K562 (cell line): ENCODE measurements around the gene NTSR2. TPM values are rescaled to one million over a fixed set of nuclear protein-coding genes. Genes with fewer than 3 reads are reported as not detected.

Experiments used
- ATAC-seq: fragments of 200-7000 bp; cut with Tn5 transposase; 3 replicates; pipeline ENCODE4 v1.9.1; 2020; ENCODE audit warnings: moderate library complexity
- BruUV-seq: library from RNA; stranded (reverse); fragments of 400-500 nt; replicated peaks from 2 replicates; lab custom pipeline; 2021; lab: Mats Ljungman, UMichigan
- CTCF ChIA-PET: fragments of 300-600 bp; formaldehyde crosslinking; extraction: SDS; loops from one replicate; lab custom pipeline; 2021; ENCODE audit warnings: low intra/inter-chr PET ratio; lab: Yijun Ruan, JAX
- POLR2A ChIA-PET: fragments of 300-600, 350-650 bp; sonication (Branson Sonifier 250); formaldehyde crosslinking; extraction: SDS; loops from one replicate; lab custom pipeline; 2021; ENCODE audit warnings: antibody characterized with exemption, inconsistent platforms; lab: Yijun Ruan, JAX
- DNase-seq, 4 experiments: peaks; one replicate each; pipeline versions ENCODE4 v3.0.0 to v3.0.0-alpha.2; 2011 to 2018; ENCODE audit warnings: low spot score in 3 of 4, mixed read lengths in 3 of 4; ENCODE audit errors: extremely low read depth in 1 of 4
- FAIRE-seq: peaks from 2 replicates; lab custom pipeline; 2011; peaks lifted over from hg19 to GRCh38; lab: Jason Lieb, UNC
- H2AFZ ChIP-seq: 2 replicates; pipeline ENCODE4 v1.6.0; 2011; ENCODE audit warnings: low read depth, low read length, control low read depth, inconsistent platforms
- H3K27ac ChIP-seq: fragments of 200-600 bp; 3 replicates; pipeline ENCODE4 v1.8.0; 2011; ENCODE audit warnings: low read depth, mild to moderate bottlenecking, control low read depth, inconsistent platforms, low read length, moderate library complexity, mixed read lengths; ENCODE audit errors: extremely low read depth
- H3K27me3 ChIP-seq, 2 experiments: fragments of 300-600 bp in 1 of 2; 2 replicates in 1 of 2; 3 replicates in 1 of 2; pipeline versions ENCODE4 v1.6.0 to v1.8.0; 2011; ENCODE audit warnings: inconsistent platforms in 2 of 2, low read length in 2 of 2, mild to moderate bottlenecking in 1 of 2, mixed read lengths in 1 of 2, moderate library complexity in 1 of 2; ENCODE audit not compliant: control insufficient read depth in 2 of 2, insufficient read depth in 2 of 2
- H3K36me3 ChIP-seq: fragments of 300-600 bp; 3 replicates; pipeline ENCODE4 v1.8.0; 2011; ENCODE audit warnings: mild to moderate bottlenecking, low read length, inconsistent platforms; ENCODE audit not compliant: control insufficient read depth, insufficient read depth
- H3K4me1 ChIP-seq, 2 experiments: fragments of 200-600 bp in 1 of 2; replicated peaks in 1 of 2; 2 replicates in 1 of 2; 3 replicates in 1 of 2; pipeline versions ENCODE4 v1.5.1 to v1.8.0; 2011; ENCODE audit warnings: inconsistent platforms in 2 of 2, low read length in 2 of 2, mild to moderate bottlenecking in 1 of 2, mixed read lengths in 1 of 2, moderate library complexity in 1 of 2; ENCODE audit not compliant: control insufficient read depth in 2 of 2, insufficient read depth in 2 of 2
- H3K4me2 ChIP-seq: 2 replicates; pipeline ENCODE4 v1.6.1; 2011; ENCODE audit warnings: low read length, control low read depth, inconsistent platforms, mixed read lengths; ENCODE audit not compliant: insufficient read depth
- H3K4me3 ChIP-seq: fragments of 200-600 bp; sonication (generic), shearing (Covaris generic); 2 replicates; pipeline ENCODE4 v1.5.1; 2016; ENCODE audit warnings: control low read depth, inconsistent platforms
- H3K79me2 ChIP-seq: fragments of 200-600 bp; 3 replicates; pipeline ENCODE4 v1.8.0; 2011; ENCODE audit warnings: low read length, inconsistent platforms; ENCODE audit not compliant: control insufficient read depth, insufficient read depth
- H3K9ac ChIP-seq, 2 experiments: 2 replicates each; pipeline versions ENCODE4 v1.6.0 to v1.6.1; 2011; ENCODE audit warnings: low read depth in 2 of 2, low read length in 2 of 2, control low read depth in 1 of 2, inconsistent platforms in 1 of 2, mild to moderate bottlenecking in 1 of 2, mixed read lengths in 1 of 2; ENCODE audit not compliant: insufficient read depth in 1 of 2
- H3K9me1 ChIP-seq: one replicate; pipeline ENCODE4 v1.6.0; 2011; ENCODE audit warnings: inconsistent platforms, mild to moderate bottlenecking, low read length, moderate library complexity; ENCODE audit not compliant: control insufficient read depth, insufficient read depth
- H3K9me3 ChIP-seq: replicated peaks from 2 replicates; pipeline ENCODE4 v1.5.1; 2011; ENCODE audit warnings: low read depth, low read length, inconsistent platforms; ENCODE audit not compliant: control insufficient read depth, insufficient read depth
- H4K20me1 ChIP-seq: replicated peaks from 2 replicates; pipeline ENCODE4 v1.6.1; 2011; ENCODE audit warnings: low read length, inconsistent platforms, mixed read lengths; ENCODE audit not compliant: control insufficient read depth, insufficient read depth
- CHD2 ChIP-seq: IDR thresholded peaks from 2 replicates; pipeline ENCODE4 v1.6.1; 2011; ENCODE audit warnings: low read depth, low read length
- ETV5 ChIP-seq: sonication (generic); formaldehyde crosslinking; IDR thresholded peaks from 2 replicates; pipeline ENCODE4 v1.4.0; 2020; ENCODE audit warnings: low read depth, mild to moderate bottlenecking, missing genetic modification reagents
- MAX ChIP-seq: sonication (generic); formaldehyde crosslinking; IDR thresholded peaks from 2 replicates; pipeline ENCODE4 v1.9.0; 2022; ENCODE audit warnings: mild to moderate bottlenecking, missing genetic modification reagents
- PCBP1 ChIP-seq: fragments of 200-400 bp; formaldehyde crosslinking; IDR thresholded peaks from 2 replicates; pipeline ENCODE4 v1.6.1; 2018; ENCODE audit warnings: mild to moderate bottlenecking, low read depth, low read length; ENCODE audit not compliant: poor library complexity, severe bottlenecking
- PML ChIP-seq: IDR thresholded peaks from 2 replicates; pipeline ENCODE4 v1.6.1; 2012; ENCODE audit warnings: low read length, inconsistent platforms
- POLR3A ChIP-seq: IDR thresholded peaks from 2 replicates; pipeline ENCODE4 v1.6.1; 2011; ENCODE audit warnings: borderline replicate concordance, mild to moderate bottlenecking, moderate library complexity; ENCODE audit not compliant: insufficient read length, insufficient read depth; ENCODE audit errors: extremely low read depth
- SETDB1 ChIP-seq: IDR thresholded peaks from one replicate; pipeline ENCODE4 v1.6.1; 2012; ENCODE audit warnings: low read length, control low read depth, inconsistent platforms
- TOE1 ChIP-seq, 2 experiments: fragments of 450-650 bp in 1 of 2; sonication (generic) in 1 of 2; formaldehyde crosslinking in 1 of 2; IDR thresholded peaks; 2 replicates each; pipeline versions ENCODE4 v1.7.1 to v1.8.0; 2016 to 2022; ENCODE audit warnings: borderline replicate concordance in 2 of 2, mild to moderate bottlenecking in 2 of 2, antibody characterized with exemption in 1 of 2, inconsistent platforms in 1 of 2, low read depth in 1 of 2, missing genetic modification reagents in 1 of 2, moderate library complexity in 1 of 2
- ZNF444 ChIP-seq: fragments of 250-450 bp; sonication (Bioruptor Pico); IDR thresholded peaks from 2 replicates; pipeline ENCODE4 v1.4.0; 2020; ENCODE audit warnings: mild to moderate bottlenecking, moderate library complexity
- ZNF586 ChIP-seq: fragments of 450-650 bp; formaldehyde crosslinking; conservative IDR thresholded peaks from 2 replicates; pipeline ENCODE4 v1.4.0; 2020; ENCODE audit warnings: mild to moderate bottlenecking, moderate library complexity
- ZNF644 ChIP-seq: fragments of 200-800 bp; sonication (Bioruptor generic); IDR thresholded peaks from 2 replicates; pipeline ENCODE4 v1.6.1; 2016; ENCODE audit warnings: low read depth, missing genetic modification characterization, missing compliant biosample characterization
- ZNF717 ChIP-seq: fragments of 250-450 bp; sonication (Bioruptor Pico); IDR thresholded peaks from 2 replicates; pipeline ENCODE4 v1.5.0; 2021
- WGBS: fragments of 100-300 bp; shearing (Covaris generic); methylation state at CpG from one replicate; pipeline ENCODE4 v1.1.6; 2016; ENCODE audit warnings: low coverage, mixed read lengths; ENCODE audit not compliant: insufficient coverage; ENCODE audit errors: missing lambda C conversion rate; 5-methylcytosine and 5-hydroxymethylcytosine counted together
- in situ Hi-C: fragments of 300-500 bp; cut with MboI; formaldehyde crosslinking; loops from 4 replicates; pipeline ENCODE4 v1.15.0; 2018; ENCODE audit warnings: inconsistent platforms, mixed read lengths
- intact Hi-C: fragments of 100-400 bp; cut with micrococcal nuclease; formaldehyde crosslinking; loops from 2 replicates; pipeline ENCODE4 v1.14.2; 2022
- polyA plus RNA-seq, 8 experiments: library from polyadenylated mRNA; depleted of rRNA in 4 of 8; stranded (reverse) in 5 of 8; unstranded in 3 of 8; fragments of >200 nt; fragmentation: Nextera tagmentation in 2 of 8; fragmentation: Illumina TruSeq in 1 of 8; extraction: Ambion mirVana in 2 of 8; extraction: Trizol in 1 of 8; gene quantifications; 2 replicates each; pipeline versions ENCODE4 v1.2.1 to v1.2.3, GENCODE V29; 2011 to 2014; ENCODE audit warnings: inconsistent platforms in 1 of 8, missing spikeins in 1 of 8
- total RNA-seq, 7 experiments: library from RNA; depleted of rRNA in 6 of 7; stranded (reverse); fragments of >200 nt in 6 of 7; fragmentation: Illumina TruSeq in 2 of 7; extraction: Trizol in 2 of 7; gene quantifications; 2 replicates each; pipeline versions ENCODE4 v1.2.1 to v1.2.3, GENCODE V29; 2011 to 2021; ENCODE audit warnings: low replicate concordance in 1 of 7

The NTSR2 gene
- total and polyA plus RNA-seq, 9 of the 15 experiments (the other 6 are each of a cell fraction or from before 2014, with no cell fraction given): not detected

- H3K4me2 ChIP-seq: no peak overlapping the region
- TF ChIP-seq MAX (CRISPR knock-in tag) (no peak), ZNF444 (no peak)
- CTCF ChIA-PET: no interaction called here
- intact Hi-C loops (no loop called here), in situ Hi-C loops (no loop called here)
- BruUV-seq: no TSS peak
- POLR2A ChIA-PET: interaction anchor here (1.3 kb wide), 1 partner anchor 19 kb away, joined by 3 read pairs; no protein-coding TSS in a partner anchor
- H3K9me1 ChIP-seq: no peaks in the 10 kb centered on the region
- DNase-seq (no peak), FAIRE-seq (no peak), ATAC-seq (no peak)
- H3K4me1 ChIP-seq: peaks cover 7 to 9% of the 10 kb centered on the region in 2 experiments; a peak in 4 of 5 replicates
- H3K36me3 ChIP-seq: no peaks in the 10 kb centered on the region
- no peak overlapping the region for H3K9ac ChIP-seq
- WGBS: 2% methylated on average over 3 of the region's 3 CpGs
- no peak overlapping the region for H2AFZ ChIP-seq
- no peaks in the 10 kb centered on the region for H3K9me3 ChIP-seq
- H3K27me3 ChIP-seq: peaks cover 27 to 45% of the 10 kb centered on the region in 2 experiments
- H3K79me2 ChIP-seq: no peaks in the 10 kb centered on the region
- H3K27ac ChIP-seq: no peak overlapping the region
- no peak overlapping the region for H3K4me3 ChIP-seq
- H4K20me1 ChIP-seq: no peaks in the 10 kb centered on the region
Observed at GRCh38 chr2:11652553-11652952, 17.4 kb downstream of the NTSR2 start.

DNA sequence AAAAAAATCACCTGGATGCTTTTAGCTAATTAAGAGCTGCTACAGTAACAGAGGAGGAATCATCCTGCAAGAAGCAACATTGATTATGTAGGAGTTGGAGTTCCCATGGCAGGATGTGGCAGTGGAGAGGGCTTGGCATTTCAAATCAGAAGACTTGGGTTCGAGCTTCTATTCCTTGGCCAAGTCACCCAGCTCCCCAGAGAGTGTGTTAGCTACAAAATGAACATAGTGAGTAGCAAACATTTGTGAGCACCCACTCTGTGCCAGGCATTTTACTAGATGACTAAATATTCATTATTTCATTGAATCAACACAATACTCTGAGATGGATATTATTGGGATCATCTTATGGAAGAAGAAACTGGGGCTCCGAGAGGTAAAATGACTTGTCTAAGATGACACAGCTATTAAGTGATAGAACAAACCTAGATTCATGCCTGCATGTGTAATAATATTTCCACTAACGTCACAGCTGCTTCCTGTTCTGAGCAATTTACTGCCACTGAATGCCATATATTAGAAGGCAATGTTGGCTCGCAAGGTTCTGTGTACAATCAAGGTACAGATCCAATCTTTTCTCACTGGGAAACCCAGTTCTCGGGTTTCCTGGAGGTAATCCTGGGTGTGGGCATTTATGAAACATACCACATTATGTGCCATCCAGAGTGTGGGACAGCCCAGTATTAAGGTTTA is 18.0 kb downstream of the NTSR2 start:
- FAIRE-seq (no peak), ATAC-seq (no peak), DNase-seq (no peak)
- POLR2A ChIA-PET: interaction anchor here (1.3 kb wide), 1 partner anchor 20 kb away, joined by 3 read pairs; no protein-coding TSS in a partner anchor
- Histone ChIP-seq H2AFZ (no peak overlapping the region), H4K20me1 (no peaks in the 10 kb centered on the region), H3K9me1 (no peaks in the 10 kb centered on the region), H3K4me2 (no peak overlapping the region), H3K4me3 (no peak overlapping the region), H3K4me1 (peaks cover 5 to 7% of the 10 kb centered on the region in 2 experiments; a peak in 3 of 5 replicates), H3K9me3 (no peaks in the 10 kb centered on the region), H3K36me3 (no peaks in the 10 kb centered on the region), H3K27ac (no peak overlapping the region), H3K9ac (no peak overlapping the region), H3K27me3 (peaks cover 24 to 40% of the 10 kb centered on the region in 2 experiments), H3K79me2 (no peaks in the 10 kb centered on the region)
- 2% methylated on average over 5 of the region's 5 CpGs for WGBS
- intact Hi-C loops (no loop called here), in situ Hi-C loops (no loop called here)
- CTCF ChIA-PET: no interaction called here
- no TSS peak for BruUV-seq
- TF ChIP-seq ZNF644 (tag): no peak
- TF ChIP-seq TOE1 (IDR thresholded peaks at IDR 0.05; ENCODE audit: borderline replicate concordance): no peak
- no peak for TF ChIP-seq TOE1 (CRISPR knock-in tag; IDR thresholded peaks at IDR 0.05; ENCODE audit: borderline replicate concordance, low read depth)
- no peak for TF ChIP-seq POLR3A
- no peak for TF ChIP-seq ZNF717 (CRISPR knock-in tag)
- no peak for TF ChIP-seq CHD2
- no peak for TF ChIP-seq ETV5
- no peak for TF ChIP-seq SETDB1
- no peak for TF ChIP-seq PCBP1
- TF ChIP-seq ZNF586 (CRISPR knock-in tag): no peak
- TF ChIP-seq PML: no peak
